Measurements from ENCODE around the gene TEP1. TPM values are rescaled to one million over a fixed set of nuclear protein-coding genes. Genes with fewer than 3 reads are reported as not detected.
"Not testable (repeated sequence)": the region's sequence is repeated elsewhere in the genome, so short reads cannot be mapped to it uniquely, and the experiment has no call there.

The TEP1 gene
- polyA plus RNA-seq, 1 donor from 2014 or later, result 5.2 TPM

GRCh38 chr14:20446889-20447288 lies 33.6 kb upstream of the TEP1 start:
- TF ChIP-seq EZH2 (IDR thresholded peaks at IDR 0.05; ENCODE audit: borderline replicate concordance, insufficient read depth, low read length, poor library complexity, severe bottlenecking), result no peak
- no peaks in the 10 kb centered on the region for H3K27me3 ChIP-seq (ENCODE audit: insufficient read depth, low read depth, low read length)
- H2AFZ ChIP-seq (ENCODE audit: low read depth, low read length), result no peak overlapping the region
- no peak overlapping the region for H3K27ac ChIP-seq (ENCODE audit: low read length)
- no peak overlapping the region for H3K4me2 ChIP-seq (ENCODE audit: low read length)
- H3K9ac ChIP-seq (ENCODE audit: low read length), result no peak overlapping the region
- H4K20me1 ChIP-seq (ENCODE audit: insufficient read depth), result no peaks in the 10 kb centered on the region
- no peaks in the 10 kb centered on the region for H3F3A ChIP-seq (ENCODE audit: insufficient read depth, low read length, poor library complexity, severe bottlenecking)
- H3K36me3 ChIP-seq (ENCODE audit: insufficient read depth, low read length), result peaks cover 28% of the 10 kb centered on the region
- H3K79me2 ChIP-seq (replicated peaks; ENCODE audit: insufficient read depth, low read length), result no peaks in the 10 kb centered on the region
- no peaks in the 10 kb centered on the region for H3K9me2 ChIP-seq (ENCODE audit: insufficient read depth, low read length)
- H3K9me3 ChIP-seq (ENCODE audit: low read length), result peaks cover 4% of the 10 kb centered on the region
- no peak overlapping the region for H3K4me3 ChIP-seq (ENCODE audit: low read length)

GRCh38 chr14:20443650-20444049 lies 30.3 kb upstream of the TEP1 start:
- not testable (repeated sequence) for H2AFZ ChIP-seq (ENCODE audit: low read depth, low read length); H3K27ac ChIP-seq (ENCODE audit: low read length); H3K79me2 ChIP-seq (replicated peaks; ENCODE audit: insufficient read depth, low read length); H3K9ac ChIP-seq (ENCODE audit: low read length); H3K27me3 ChIP-seq (ENCODE audit: insufficient read depth, low read depth, low read length); H3F3A ChIP-seq (ENCODE audit: insufficient read depth, low read length, poor library complexity, severe bottlenecking); H3K4me2 ChIP-seq (ENCODE audit: low read length); H3K4me3 ChIP-seq (ENCODE audit: low read length); H3K9me3 ChIP-seq (ENCODE audit: low read length); H4K20me1 ChIP-seq (ENCODE audit: insufficient read depth); H3K9me2 ChIP-seq (ENCODE audit: insufficient read depth, low read length)
- H3K36me3 ChIP-seq (ENCODE audit: insufficient read depth, low read length), result peaks cover 17% of the 10 kb centered on the region

- Histone ChIP-seq H3F3A (ENCODE audit: insufficient read depth, low read length, poor library complexity, severe bottlenecking) (no peaks in the 10 kb centered on the region), H3K4me2 (ENCODE audit: low read length) (no peak overlapping the region), H3K9me3 (ENCODE audit: low read length) (peaks cover 4% of the 10 kb centered on the region), H3K36me3 (ENCODE audit: insufficient read depth, low read length) (peaks cover 8% of the 10 kb centered on the region), H4K20me1 (ENCODE audit: insufficient read depth) (no peaks in the 10 kb centered on the region), H3K4me3 (ENCODE audit: low read length) (no peak overlapping the region), H2AFZ (ENCODE audit: low read depth, low read length) (no peak overlapping the region), H3K79me2 (replicated peaks; ENCODE audit: insufficient read depth, low read length) (no peaks in the 10 kb centered on the region), H3K27ac (ENCODE audit: low read length) (no peak overlapping the region), H3K9me2 (ENCODE audit: insufficient read depth, low read length) (no peaks in the 10 kb centered on the region), H3K27me3 (ENCODE audit: insufficient read depth, low read depth, low read length) (no peaks in the 10 kb centered on the region), H3K9ac (ENCODE audit: low read length) (no peak overlapping the region)
- TF ChIP-seq RAD21 (conservative IDR thresholded peaks at IDR 0.05) (no peak), EZH2 (IDR thresholded peaks at IDR 0.05; ENCODE audit: borderline replicate concordance, insufficient read depth, low read length, poor library complexity, severe bottlenecking) (no peak), EP300 (conservative IDR thresholded peaks at IDR 0.05; ENCODE audit: poor library complexity, severe bottlenecking) (no peak), TAF1 (IDR thresholded peaks at IDR 0.05; ENCODE audit: low read depth) (no peak), REST (IDR thresholded peaks at IDR 0.05; ENCODE audit: borderline replicate concordance) (no peak), POLR2AphosphoS5 (IDR thresholded peaks at IDR 0.05) (no peak), MXI1 (conservative IDR thresholded peaks at IDR 0.05; ENCODE audit: poor library complexity, severe bottlenecking) (no peak), CTCF (IDR thresholded peaks at IDR 0.05; ENCODE audit: poor library complexity, severe bottlenecking) (no peak), SMC3 (conservative IDR thresholded peaks at IDR 0.05; ENCODE audit: poor library complexity) (no peak)
These were observed 28.2 kb upstream of the TEP1 start for GRCh38 chr14:20441461-20441860.

All from neural cell (in vitro differentiated cells).